Uterus (tissue), 4 donors: Measurements from ENCODE around the gene CHCHD4. TPM values are rescaled to one million over a fixed set of nuclear protein-coding genes. Genes with fewer than 3 reads are reported as not detected.

Experiments used
- DNase-seq, 2 donors: peaks; one replicate each; pipeline ENCODE4 v3.0.0-alpha.2; 2019 to 2020
- H3K27ac ChIP-seq, 2 donors: fragments of 200-600 bp; sonication (generic); 1 replicate in 1 of 2; 2 replicates in 1 of 2; pipeline ENCODE4 v1.5.1; 2016 to 2018
- H3K27me3 ChIP-seq, 2 donors: fragments of 200-600 bp; sonication (generic); one replicate each; pipeline ENCODE4 v1.5.1; 2018 to 2019; ENCODE audit warnings: control low read depth in 1 of 2
- H3K36me3 ChIP-seq, 2 donors: fragments of 200-600 bp; sonication (generic); one replicate each; pipeline ENCODE4 v1.5.1; 2019; ENCODE audit warnings: control low read depth in 1 of 2
- H3K4me1 ChIP-seq, 2 donors: fragments of 200-600 bp; sonication (generic); one replicate each; pipeline ENCODE4 v1.5.1; 2018 to 2019; ENCODE audit warnings: control low read depth in 1 of 2
- H3K4me3 ChIP-seq, 2 donors: fragments of 200-600 bp; sonication (generic); 1 replicate in 1 of 2; 2 replicates in 1 of 2; pipeline ENCODE4 v1.5.1; 2018 to 2019; ENCODE audit warnings: mild to moderate bottlenecking in 1 of 2
- H3K9me3 ChIP-seq, 2 donors: fragments of 200-600 bp; sonication (generic); one replicate each; pipeline ENCODE4 v1.5.1; 2019; ENCODE audit warnings: control low read depth in 1 of 2
- POLR2A ChIP-seq, 2 donors: fragments of 450-650 bp; IDR thresholded peaks; one replicate each; pipeline ENCODE4 v1.6.1; 2016; ENCODE audit warnings: antibody characterized with exemption in 2 of 2, mild to moderate bottlenecking in 1 of 2, moderate library complexity in 1 of 2
- intact Hi-C: fragments of 100-400 bp; cut with DNase I; formaldehyde crosslinking; loops from one replicate; pipeline ENCODE4 v1.15.1; 2023; ENCODE audit warnings: low total_unique reads
- total RNA-seq, 4 donors: library from RNA; depleted of rRNA in 3 of 4; stranded (reverse); fragments of >200 nt in 3 of 4; gene quantifications; one replicate each; pipeline versions ENCODE4 v1.1.0 to v1.2.4, GENCODE V29; 2014 to 2023
- TF ChIP-seq, protein P1 (sequence below), 4 experiments: fragments of 200-600 bp in 2 of 4; fragments of 450-650 bp in 2 of 4; sonication (generic) in 2 of 4; IDR thresholded peaks; one replicate each; pipeline ENCODE4 v1.5.1; 2016 to 2019; ENCODE audit warnings: antibody characterized with exemption in 4 of 4, mild to moderate bottlenecking in 2 of 4, moderate library complexity in 1 of 4
- donor health status: DM: yes; HTN: yes; CAD: no.

The CHCHD4 gene
- total RNA-seq, 4 donors from 2014 or later: 6.2 to 12.0 (median 7.8) TPM

DNA sequence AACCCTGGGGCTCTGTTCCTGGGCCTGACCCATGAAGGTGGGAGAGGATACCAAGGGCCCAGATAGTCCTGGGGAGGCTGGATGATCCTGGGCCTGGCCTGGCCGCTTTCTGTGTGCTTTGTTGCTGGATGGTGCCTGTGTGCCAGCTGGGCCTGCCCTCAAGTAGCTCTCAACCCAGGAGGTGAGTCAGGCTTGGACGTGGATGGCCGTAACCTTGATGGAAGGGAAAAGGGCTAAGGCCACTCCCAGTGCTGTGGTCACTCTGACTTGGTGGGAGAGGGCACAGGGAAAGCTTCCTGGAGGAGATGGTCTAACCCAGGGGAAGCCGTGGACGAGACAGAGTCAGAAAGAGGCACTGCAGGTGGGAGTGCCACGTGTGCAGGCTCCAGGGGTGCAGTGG lies 9.6 kb upstream of the CHCHD4 start:
- Histone ChIP-seq H3K27me3 (no peaks in the 10 kb centered on the region), H3K27ac (no peak overlapping the region), H3K4me3 (no peak overlapping the region), H3K4me1 (no peaks in the 10 kb centered on the region), H3K9me3 (no peaks in the 10 kb centered on the region), H3K36me3 (no peaks in the 10 kb centered on the region)
- intact Hi-C loops: no loop called here
- no peak for DNase-seq
- TF ChIP-seq, protein P1, sequence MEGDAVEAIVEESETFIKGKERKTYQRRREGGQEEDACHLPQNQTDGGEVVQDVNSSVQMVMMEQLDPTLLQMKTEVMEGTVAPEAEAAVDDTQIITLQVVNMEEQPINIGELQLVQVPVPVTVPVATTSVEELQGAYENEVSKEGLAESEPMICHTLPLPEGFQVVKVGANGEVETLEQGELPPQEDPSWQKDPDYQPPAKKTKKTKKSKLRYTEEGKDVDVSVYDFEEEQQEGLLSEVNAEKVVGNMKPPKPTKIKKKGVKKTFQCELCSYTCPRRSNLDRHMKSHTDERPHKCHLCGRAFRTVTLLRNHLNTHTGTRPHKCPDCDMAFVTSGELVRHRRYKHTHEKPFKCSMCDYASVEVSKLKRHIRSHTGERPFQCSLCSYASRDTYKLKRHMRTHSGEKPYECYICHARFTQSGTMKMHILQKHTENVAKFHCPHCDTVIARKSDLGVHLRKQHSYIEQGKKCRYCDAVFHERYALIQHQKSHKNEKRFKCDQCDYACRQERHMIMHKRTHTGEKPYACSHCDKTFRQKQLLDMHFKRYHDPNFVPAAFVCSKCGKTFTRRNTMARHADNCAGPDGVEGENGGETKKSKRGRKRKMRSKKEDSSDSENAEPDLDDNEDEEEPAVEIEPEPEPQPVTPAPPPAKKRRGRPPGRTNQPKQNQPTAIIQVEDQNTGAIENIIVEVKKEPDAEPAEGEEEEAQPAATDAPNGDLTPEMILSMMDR (IDR thresholded peaks at IDR 0.05): no peak
- TF ChIP-seq POLR2A (IDR thresholded peaks at IDR 0.05): no peak

DNA sequence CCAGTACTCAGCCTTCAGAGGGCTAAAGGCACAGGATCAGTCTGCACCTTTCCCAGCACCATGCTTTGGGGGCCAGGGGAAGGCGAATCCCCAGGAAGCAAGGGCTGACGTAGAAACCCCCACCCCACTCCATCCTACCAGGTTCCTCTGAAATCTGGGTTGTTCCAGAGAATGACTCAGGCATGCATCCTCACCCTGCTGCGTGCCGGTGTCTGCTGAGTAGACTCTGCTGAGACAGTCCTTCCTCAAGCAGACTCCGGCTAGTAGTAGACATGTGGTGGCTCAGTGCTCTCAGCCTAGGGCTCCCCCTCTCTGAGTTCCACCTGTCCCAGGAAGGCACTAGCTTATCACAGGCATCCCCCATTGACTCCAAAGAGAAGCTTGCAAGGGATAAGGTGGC lies 9.2 kb upstream of the CHCHD4 start:
- no peak for DNase-seq
- Histone ChIP-seq H3K9me3 (no peaks in the 10 kb centered on the region), H3K4me1 (no peaks in the 10 kb centered on the region), H3K27me3 (no peaks in the 10 kb centered on the region), H3K4me3 (no peak overlapping the region), H3K27ac (no peak overlapping the region), H3K36me3 (no peaks in the 10 kb centered on the region)
- intact Hi-C loops: no loop called here
- TF ChIP-seq, protein P1 (IDR thresholded peaks at IDR 0.05): no peak
- no peak for TF ChIP-seq POLR2A (IDR thresholded peaks at IDR 0.05)

DNA sequence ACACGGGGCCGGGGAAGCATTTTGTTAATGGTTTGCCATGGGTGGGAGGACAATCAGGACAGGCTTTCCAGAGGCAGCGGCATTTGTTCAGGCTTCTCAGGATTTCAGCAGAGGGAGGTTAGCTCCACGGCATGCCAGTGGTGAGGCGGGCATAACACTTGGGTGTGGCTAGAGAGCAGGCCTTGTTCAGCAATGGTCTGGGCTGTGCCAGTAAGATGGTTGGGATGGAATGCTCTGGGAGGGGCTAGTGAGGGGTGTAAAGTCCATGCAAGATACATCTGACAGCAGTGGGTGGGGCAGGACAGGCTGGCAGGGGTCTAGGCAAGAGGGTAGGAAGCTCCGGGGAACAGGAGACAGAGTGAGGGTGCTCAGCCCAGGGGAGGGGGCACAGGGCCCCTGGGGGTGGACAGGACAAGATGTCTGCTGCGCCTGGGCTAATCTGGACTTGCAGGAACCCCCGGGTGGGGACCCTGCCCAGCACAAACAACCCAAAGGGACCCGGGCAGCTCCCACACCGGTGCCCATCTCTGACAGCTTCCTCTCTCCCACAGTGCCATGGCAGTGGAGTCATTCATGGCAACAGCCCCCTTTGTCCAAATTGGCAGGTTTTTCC lies 8.6 kb upstream of the CHCHD4 start:
- H3K27me3 ChIP-seq: no peaks in the 10 kb centered on the region
- no peaks in the 10 kb centered on the region for H3K9me3 ChIP-seq
- H3K27ac ChIP-seq: no peak overlapping the region
- TF ChIP-seq, protein P1 (IDR thresholded peaks at IDR 0.05): no peak
- no peak for TF ChIP-seq POLR2A (IDR thresholded peaks at IDR 0.05)
- peaks cover 0 to 3% of the 10 kb centered on the region in 2 donors for H3K4me1 ChIP-seq
- no peaks in the 10 kb centered on the region for H3K36me3 ChIP-seq
- DNase-seq: no peak
- intact Hi-C loops: no loop called here
- no peak overlapping the region for H3K4me3 ChIP-seq

DNA sequence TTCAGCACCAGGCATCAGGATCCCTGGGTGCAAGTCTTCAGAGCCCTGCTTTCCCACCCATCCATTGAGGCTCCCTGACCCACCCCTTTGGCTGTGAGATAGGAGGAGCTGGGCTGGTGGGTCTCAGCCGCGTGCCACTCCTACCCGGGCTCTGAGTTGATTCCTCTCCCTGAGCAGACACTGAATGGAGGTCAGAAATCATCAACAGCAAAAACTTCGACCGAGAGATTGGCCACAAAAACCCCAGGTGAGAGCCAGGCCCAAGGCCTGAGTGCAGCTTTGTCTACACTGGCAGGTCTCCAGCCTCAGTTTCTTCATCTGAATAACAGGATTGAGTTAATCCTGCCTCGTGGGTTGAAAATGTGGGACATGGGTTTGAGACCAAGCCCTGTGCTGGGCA lies 8.0 kb upstream of the CHCHD4 start:
- Histone ChIP-seq H3K36me3 (no peaks in the 10 kb centered on the region), H3K27ac (no peak overlapping the region), H3K27me3 (no peaks in the 10 kb centered on the region)

DNA sequence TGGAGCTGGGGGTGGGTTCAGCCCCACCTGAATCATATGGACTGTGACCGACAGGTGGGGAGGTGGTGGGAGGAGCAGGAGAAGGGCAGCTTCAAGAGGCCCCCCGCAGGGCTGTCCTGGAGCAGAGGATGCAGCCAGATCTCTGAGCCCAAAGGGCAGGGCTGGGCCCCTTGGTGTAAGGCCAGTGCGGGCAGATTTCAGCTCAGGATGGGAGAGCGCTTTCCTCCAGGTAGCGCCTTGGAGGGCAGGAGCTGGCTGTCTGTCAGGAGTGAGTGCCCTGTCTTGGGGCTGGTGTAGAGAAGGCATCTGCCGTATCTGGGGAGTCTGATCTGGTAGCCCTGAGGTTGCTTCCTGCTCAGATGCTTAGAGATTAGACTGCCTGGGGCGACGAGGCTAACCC lies 7.5 kb upstream of the CHCHD4 start:
- no peaks in the 10 kb centered on the region for H3K9me3 ChIP-seq
- intact Hi-C loops: no loop called here
- H3K4me3 ChIP-seq: no peak overlapping the region
- TF ChIP-seq, protein P1 (IDR thresholded peaks at IDR 0.05): no peak
- TF ChIP-seq POLR2A (IDR thresholded peaks at IDR 0.05): no peak
- H3K36me3 ChIP-seq: no peaks in the 10 kb centered on the region
- DNase-seq: no peak
- no peaks in the 10 kb centered on the region for H3K27me3 ChIP-seq
- H3K27ac ChIP-seq: no peak overlapping the region
- peaks cover 2 to 14% of the 10 kb centered on the region in 2 donors for H3K4me1 ChIP-seq

More for the DNA sequence above, 8.0 kb upstream of the CHCHD4 start:
- Histone ChIP-seq H3K4me1 (peaks cover 0 to 9% of the 10 kb centered on the region in 2 donors), H3K4me3 (no peak overlapping the region), H3K9me3 (no peaks in the 10 kb centered on the region)
- intact Hi-C loops: no loop called here
- no peak for DNase-seq
- no peak for TF ChIP-seq POLR2A (IDR thresholded peaks at IDR 0.05)
- TF ChIP-seq, protein P1 (IDR thresholded peaks at IDR 0.05): no peak
